ENCODE measurements around the gene CLASP1. TPM values are rescaled to one million over a fixed set of nuclear protein-coding genes. Genes with fewer than 3 reads are reported as not detected.

The CLASP1 gene
- total RNA-seq, 1 experiment from 2014 or later = 45.9 TPM

DNA sequence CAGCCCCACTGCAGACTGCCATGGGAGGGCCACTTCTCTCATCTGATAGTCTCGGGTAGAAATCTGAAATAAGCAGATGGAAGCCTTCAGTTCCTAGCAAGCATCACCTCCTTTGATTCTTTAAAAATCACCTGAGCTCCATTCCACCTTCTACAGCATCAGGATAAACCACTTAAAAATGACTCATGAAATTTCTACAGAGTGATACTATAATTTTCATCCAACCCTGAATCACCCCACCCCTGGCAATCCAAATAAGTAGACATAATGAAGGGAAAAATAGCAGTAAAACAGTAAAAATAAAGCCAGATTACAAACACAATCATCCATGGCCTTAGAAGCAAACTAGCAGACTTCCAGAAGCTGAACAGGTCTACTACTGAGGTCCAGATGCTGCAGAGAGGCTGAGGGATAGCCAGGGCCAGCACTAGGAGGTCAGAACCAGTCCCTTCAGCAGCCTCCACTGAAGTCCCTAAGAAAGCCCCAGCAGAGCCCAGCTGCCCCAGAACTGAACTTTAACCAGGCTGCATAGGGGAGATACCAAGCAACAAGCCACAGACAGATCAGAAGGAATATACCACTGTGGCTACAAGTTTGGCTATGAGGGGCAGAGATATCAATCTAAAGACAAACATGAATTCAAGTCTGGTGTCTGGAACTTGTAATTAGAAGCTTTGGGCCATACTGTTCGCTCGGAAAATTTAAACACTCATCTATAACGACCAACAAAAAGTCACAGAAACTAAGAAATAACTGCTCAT is 173.3 kb downstream of the CLASP1 start:
- no peaks in the 10 kb centered on the region for H3K23me2 ChIP-seq (ENCODE audit: insufficient read length, low read depth, low read length, poor library complexity, severe bottlenecking)
- no peak overlapping the region for H2BK15ac ChIP-seq (ENCODE audit: low read depth, low read length)
- H3K4me2 ChIP-seq (ENCODE audit: insufficient read depth, insufficient read length, low read length) = no peak overlapping the region
- H3K9me3 ChIP-seq (ENCODE audit: control insufficient read depth, low read depth, low read length) = no peaks in the 10 kb centered on the region
- H2BK120ac ChIP-seq (ENCODE audit: low read depth, low read length, poor library complexity, severe bottlenecking) = no peak overlapping the region
- H3K27ac Mint-ChIP-seq = peak overlapping the region in 1 of 3 experiments; percentile 15; a peak in 2 of 7 replicates
- H3K36me3 Mint-ChIP-seq (ENCODE audit: insufficient read depth in 1 of 3, low read depth in 3 of 3) = peaks cover 0 to 3% (median under 1%) of the 10 kb centered on the region in 3 experiments; a peak in 1 of 7 replicates
- DNase-seq = no peak
- no peak overlapping the region for H3K14ac ChIP-seq (ENCODE audit: insufficient read depth, low read length)
- TF ChIP-seq, protein P1, sequence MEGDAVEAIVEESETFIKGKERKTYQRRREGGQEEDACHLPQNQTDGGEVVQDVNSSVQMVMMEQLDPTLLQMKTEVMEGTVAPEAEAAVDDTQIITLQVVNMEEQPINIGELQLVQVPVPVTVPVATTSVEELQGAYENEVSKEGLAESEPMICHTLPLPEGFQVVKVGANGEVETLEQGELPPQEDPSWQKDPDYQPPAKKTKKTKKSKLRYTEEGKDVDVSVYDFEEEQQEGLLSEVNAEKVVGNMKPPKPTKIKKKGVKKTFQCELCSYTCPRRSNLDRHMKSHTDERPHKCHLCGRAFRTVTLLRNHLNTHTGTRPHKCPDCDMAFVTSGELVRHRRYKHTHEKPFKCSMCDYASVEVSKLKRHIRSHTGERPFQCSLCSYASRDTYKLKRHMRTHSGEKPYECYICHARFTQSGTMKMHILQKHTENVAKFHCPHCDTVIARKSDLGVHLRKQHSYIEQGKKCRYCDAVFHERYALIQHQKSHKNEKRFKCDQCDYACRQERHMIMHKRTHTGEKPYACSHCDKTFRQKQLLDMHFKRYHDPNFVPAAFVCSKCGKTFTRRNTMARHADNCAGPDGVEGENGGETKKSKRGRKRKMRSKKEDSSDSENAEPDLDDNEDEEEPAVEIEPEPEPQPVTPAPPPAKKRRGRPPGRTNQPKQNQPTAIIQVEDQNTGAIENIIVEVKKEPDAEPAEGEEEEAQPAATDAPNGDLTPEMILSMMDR (conservative IDR thresholded peaks at IDR 0.05) = no peak
- H4K5ac ChIP-seq (ENCODE audit: insufficient read length, low read depth, low read length) = no peak overlapping the region
- H4K91ac ChIP-seq (ENCODE audit: insufficient read length, low read depth, low read length) = no peak overlapping the region
- no peak overlapping the region for H3K56ac ChIP-seq (ENCODE audit: insufficient read length, low read depth, low read length)
- H3K4me3 Mint-ChIP-seq = no peak overlapping the region
- H3K27me3 ChIP-seq (ENCODE audit: insufficient read depth, low read length) = no peaks in the 10 kb centered on the region
- H3K27ac ChIP-seq (ENCODE audit: insufficient read length, low read depth, low read length) = no peak overlapping the region
- no peak overlapping the region for H3K9ac ChIP-seq (ENCODE audit: extremely low read depth, insufficient read length, low read length)
- H3K79me1 ChIP-seq (ENCODE audit: insufficient read depth, low read depth, low read length, poor library complexity, severe bottlenecking) = no peaks in the 10 kb centered on the region
- no peak overlapping the region for H3K18ac ChIP-seq (ENCODE audit: insufficient read length, low read depth, low read length)
- H3K23ac ChIP-seq (ENCODE audit: insufficient read length, low read depth, low read length) = no peak overlapping the region
- no peaks in the 10 kb centered on the region; the same call in 1 of the 2 replicates for H3K4me1 ChIP-seq (ENCODE audit: insufficient read depth, low read length)
- H4K20me1 ChIP-seq (ENCODE audit: control insufficient read depth, insufficient read depth, insufficient read length) = no peaks in the 10 kb centered on the region
- no peak overlapping the region for H2BK12ac ChIP-seq (ENCODE audit: insufficient read length, low read depth, low read length)
- H3K4ac ChIP-seq (ENCODE audit: low read depth, low read length) = no peak overlapping the region
- H3K79me2 ChIP-seq (ENCODE audit: insufficient read depth, low read length) = 0 out of 2 replicates have a peak, but pooled peaks cover 3% of the 10 kb centered on the region
- H3T11ph ChIP-seq (ENCODE audit: low read length) = no peak overlapping the region
- no peak overlapping the region for H2BK20ac ChIP-seq (ENCODE audit: low read depth, low read length, poor library complexity, severe bottlenecking)
- WGBS (ENCODE audit: extremely low coverage, insufficient read length, low lambda C conversion rate) = no CpG with 5 or more reads among the region's 4 CpGs
- H3K27me3 Mint-ChIP-seq (ENCODE audit: low read depth) = no peaks in the 10 kb centered on the region
- H2AK5ac ChIP-seq (ENCODE audit: insufficient read length, low read length) = no peak overlapping the region
- no peak overlapping the region for H4K8ac ChIP-seq (replicated peaks; ENCODE audit: insufficient read length, low read depth, low read length)
- no peak overlapping the region for H2BK5ac ChIP-seq (ENCODE audit: insufficient read length, low read length)
- peaks cover 39 to 40% of the 10 kb centered on the region in 2 experiments for H3K4me1 Mint-ChIP-seq
- H3K9me3 Mint-ChIP-seq = no peaks in the 10 kb centered on the region
- no peak overlapping the region for H2AFZ ChIP-seq (ENCODE audit: low read length)

Data from H9 (cell line).